Mesendoderm (in vitro differentiated cells): ENCODE results near the gene FIBCD1.

Experiments used
- DNase-seq: peaks from one replicate; pipeline ENCODE4 v3.0.0; 2013
- H2AK5ac ChIP-seq: 2 replicates; pipeline ENCODE4 v1.6.1; 2013; ENCODE audit warnings: low read length, inconsistent platforms
- H2BK120ac ChIP-seq: 2 replicates; pipeline ENCODE4 v1.6.1; 2013; ENCODE audit warnings: low read depth, mild to moderate bottlenecking, low read length, moderate library complexity, mixed read lengths
- H2BK15ac ChIP-seq: replicated peaks from 2 replicates; pipeline ENCODE4 v1.6.1; 2013; ENCODE audit warnings: low read depth, mild to moderate bottlenecking, moderate library complexity
- H2BK5ac ChIP-seq: 2 replicates; pipeline ENCODE4 v1.6.1; 2013; ENCODE audit warnings: low read length, inconsistent platforms
- H3K18ac ChIP-seq: 2 replicates; pipeline ENCODE4 v1.6.1; 2013; ENCODE audit warnings: mild to moderate bottlenecking, low read length, mixed read lengths
- H3K23ac ChIP-seq: one replicate; pipeline ENCODE4 v1.6.1; 2013; ENCODE audit warnings: low read length
- H3K27ac ChIP-seq: 2 replicates; pipeline ENCODE4 v1.5.1; 2013; ENCODE audit warnings: low read depth, mild to moderate bottlenecking, inconsistent platforms, low read length, moderate library complexity
- H3K27me3 ChIP-seq: 2 replicates; pipeline ENCODE4 v1.6.1; 2013; ENCODE audit warnings: low read length, control low read depth, mild to moderate bottlenecking, inconsistent platforms; ENCODE audit not compliant: insufficient read depth, poor library complexity
- H3K36me3 ChIP-seq: 2 replicates; pipeline ENCODE4 v1.6.1; 2013; ENCODE audit warnings: low read length, inconsistent platforms; ENCODE audit not compliant: control insufficient read depth, insufficient read depth
- H3K4ac ChIP-seq: one replicate; pipeline ENCODE4 v1.6.1; 2013; ENCODE audit warnings: low read depth, mild to moderate bottlenecking, low read length, moderate library complexity
- H3K4me1 ChIP-seq: 2 replicates; pipeline ENCODE4 v1.6.1; 2013; ENCODE audit warnings: low read depth, low read length, inconsistent platforms; ENCODE audit not compliant: control insufficient read depth
- H3K4me2 ChIP-seq: 2 replicates; pipeline ENCODE4 v1.6.1; 2013; ENCODE audit warnings: low read length
- H3K4me3 ChIP-seq: 2 replicates; pipeline ENCODE4 v1.5.1; 2013; ENCODE audit warnings: mild to moderate bottlenecking, low read length
- H3K56ac ChIP-seq: one replicate; pipeline ENCODE4 v1.6.1; 2013; ENCODE audit warnings: low read length
- H3K79me1 ChIP-seq: 2 replicates; pipeline ENCODE4 v1.6.1; 2013; ENCODE audit warnings: low read length, inconsistent platforms
- H3K79me2 ChIP-seq: 2 replicates; pipeline ENCODE4 v1.6.1; 2013; ENCODE audit warnings: mild to moderate bottlenecking, low read length; ENCODE audit not compliant: control insufficient read depth, insufficient read depth
- H3K9ac ChIP-seq: 2 replicates; pipeline ENCODE4 v1.6.1; 2013; ENCODE audit warnings: low read length, inconsistent platforms
- H4K5ac ChIP-seq: one replicate; pipeline ENCODE4 v1.6.1; 2013; ENCODE audit warnings: low read length
- H4K8ac ChIP-seq: one replicate; pipeline ENCODE4 v1.6.1; 2013; ENCODE audit warnings: low read depth, mild to moderate bottlenecking, control low read depth, low read length, moderate library complexity
- WGBS: extraction: QIAGEN DNeasy Blood & Tissue Kit; methylation state at CpG from one replicate; pipeline ENCODE4 v1.1.7; 2013; ENCODE audit warnings: low lambda C conversion rate, missing lambda C conversion rate; ENCODE audit not compliant: insufficient coverage; ENCODE audit errors: extremely low coverage; 5-methylcytosine and 5-hydroxymethylcytosine counted together

FIBCD1 gene

DNA sequence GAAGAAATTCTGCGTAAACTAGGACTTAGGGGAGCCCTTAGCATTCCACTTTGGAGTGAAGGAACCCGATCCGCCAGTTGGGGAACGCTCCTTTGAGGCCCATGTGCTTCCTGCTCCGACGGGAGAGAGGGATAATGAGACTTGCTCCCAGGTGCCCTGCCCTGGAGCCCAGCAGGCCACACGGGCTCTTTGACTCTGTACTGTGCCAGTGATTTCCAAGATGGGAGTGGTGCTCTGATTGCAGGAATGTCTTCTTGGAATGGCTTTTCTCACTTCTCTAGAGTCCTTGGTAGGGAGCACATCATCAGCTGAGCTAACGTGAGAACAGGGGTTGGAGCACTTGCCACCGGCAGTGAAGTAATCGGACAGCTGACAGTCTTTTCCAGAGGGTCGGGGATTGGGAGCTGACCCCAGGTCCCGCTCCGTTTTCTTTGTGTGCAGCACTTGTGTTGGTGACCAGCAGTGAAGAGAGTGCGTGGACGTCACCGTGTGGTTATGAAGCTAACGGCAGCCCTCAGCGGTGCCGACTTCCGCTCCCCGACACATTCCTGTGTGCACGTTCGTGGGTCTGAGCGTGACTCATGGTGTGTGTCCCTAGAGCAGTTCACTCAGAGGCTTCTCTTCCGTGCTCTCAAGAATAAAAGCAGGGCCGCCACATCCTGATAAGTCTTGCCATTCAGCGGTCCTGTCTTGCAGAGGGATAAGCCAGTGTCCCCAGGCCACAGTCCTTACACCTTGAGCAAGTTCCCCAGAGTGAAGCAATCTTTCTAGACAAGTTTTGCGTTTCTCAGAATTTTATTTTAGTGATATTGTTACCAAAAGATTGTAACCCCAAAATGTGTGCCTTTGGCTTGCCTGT lies 78.4 kb downstream of the FIBCD1 start:
- H4K5ac ChIP-seq, result no peak overlapping the region
- H3K4me2 ChIP-seq, result no peak overlapping the region
- peaks cover 15% of the 10 kb centered on the region for H3K79me2 ChIP-seq
- H3K27ac ChIP-seq, result no peak overlapping the region
- H3K56ac ChIP-seq, result no peak overlapping the region
- peaks cover 6% of the 10 kb centered on the region for H3K36me3 ChIP-seq
- H2AK5ac ChIP-seq, result no peak overlapping the region
- no peak overlapping the region for H2BK5ac ChIP-seq
- H3K4me3 ChIP-seq, result no peak overlapping the region
- H3K4me1 ChIP-seq, result peaks cover 2% of the 10 kb centered on the region
- DNase-seq, result peak; percentile 61
- no peaks in the 10 kb centered on the region for H3K27me3 ChIP-seq
- H2BK15ac ChIP-seq, result no peak overlapping the region
- H3K18ac ChIP-seq, result no peak overlapping the region
- H4K8ac ChIP-seq, result no peak overlapping the region
- no CpG with 5 or more reads among the region's 28 CpGs for WGBS
- peaks cover 24% of the 10 kb centered on the region for H3K79me1 ChIP-seq
- no peak overlapping the region for H2BK120ac ChIP-seq
- no peak overlapping the region for H3K9ac ChIP-seq
- no peak overlapping the region for H3K23ac ChIP-seq
- H3K4ac ChIP-seq, result no peak overlapping the region

DNA sequence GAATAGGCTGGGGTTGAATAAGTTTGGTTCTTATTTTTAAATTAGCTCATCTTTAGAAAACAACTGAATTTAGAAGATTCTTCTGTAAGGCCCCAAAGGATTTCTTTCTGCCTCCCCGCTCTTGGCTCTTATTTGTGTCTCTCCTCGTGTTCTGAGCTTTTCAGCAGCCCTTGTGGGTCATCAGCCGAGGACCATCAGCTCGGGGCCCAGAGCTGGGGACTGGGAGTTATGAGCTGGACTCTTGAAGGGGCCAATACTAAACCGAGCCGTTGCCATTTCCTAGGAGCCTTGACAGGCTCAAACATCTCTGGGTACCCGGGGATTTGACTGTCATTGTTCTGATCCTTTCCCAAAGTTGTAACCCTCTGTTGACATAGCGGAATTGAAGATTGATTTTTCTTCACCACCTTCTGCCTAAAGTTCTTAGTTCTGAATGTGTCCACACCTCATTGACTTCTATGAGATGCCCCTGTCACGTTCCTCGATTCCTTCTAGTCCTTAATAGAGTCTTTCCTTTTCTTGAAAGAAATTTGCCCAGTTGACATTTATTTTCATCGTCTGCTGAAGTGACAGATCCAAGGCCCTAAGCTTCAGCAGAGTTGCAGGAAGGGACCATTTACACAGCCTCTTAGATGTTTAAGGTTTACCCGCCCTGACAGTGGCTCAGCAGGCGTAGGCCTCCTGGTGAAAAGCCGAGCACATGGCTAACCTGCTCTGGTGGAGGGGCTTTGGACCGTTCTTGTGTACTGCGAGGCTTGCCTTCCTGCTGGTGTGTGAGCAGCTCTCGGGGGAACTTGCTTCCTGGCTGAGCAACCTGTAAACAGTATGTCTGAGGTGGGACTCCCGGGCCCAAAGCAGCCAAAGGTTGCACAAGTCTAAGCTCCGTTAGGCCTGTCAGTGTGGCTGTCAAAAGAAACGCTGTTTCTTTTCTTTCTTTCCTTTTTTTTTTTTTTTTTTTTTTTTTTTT lies 80.0 kb downstream of the FIBCD1 start:
- H2BK15ac ChIP-seq, result no peak overlapping the region
- H3K18ac ChIP-seq, result no peak overlapping the region
- no CpG with 5 or more reads among the region's 20 CpGs for WGBS
- no peak overlapping the region for H3K4me3 ChIP-seq
- H4K5ac ChIP-seq, result no peak overlapping the region
- H3K79me2 ChIP-seq, result peaks cover 15% of the 10 kb centered on the region
- no peak overlapping the region for H3K9ac ChIP-seq
- H2AK5ac ChIP-seq, result no peak overlapping the region
- no peak overlapping the region for H3K56ac ChIP-seq
- H3K27ac ChIP-seq, result no peak overlapping the region
- no peak overlapping the region for H3K4ac ChIP-seq
- H3K36me3 ChIP-seq, result peaks cover 8% of the 10 kb centered on the region
- no peak for DNase-seq
- H4K8ac ChIP-seq, result no peak overlapping the region
- no peak overlapping the region for H2BK5ac ChIP-seq
- H3K79me1 ChIP-seq, result peaks cover 21% of the 10 kb centered on the region
- no peak overlapping the region for H2BK120ac ChIP-seq
- H3K27me3 ChIP-seq, result no peaks in the 10 kb centered on the region
- H3K4me1 ChIP-seq, result peaks cover 2% of the 10 kb centered on the region
- H3K4me2 ChIP-seq, result no peak overlapping the region
- no peak overlapping the region for H3K23ac ChIP-seq

DNA sequence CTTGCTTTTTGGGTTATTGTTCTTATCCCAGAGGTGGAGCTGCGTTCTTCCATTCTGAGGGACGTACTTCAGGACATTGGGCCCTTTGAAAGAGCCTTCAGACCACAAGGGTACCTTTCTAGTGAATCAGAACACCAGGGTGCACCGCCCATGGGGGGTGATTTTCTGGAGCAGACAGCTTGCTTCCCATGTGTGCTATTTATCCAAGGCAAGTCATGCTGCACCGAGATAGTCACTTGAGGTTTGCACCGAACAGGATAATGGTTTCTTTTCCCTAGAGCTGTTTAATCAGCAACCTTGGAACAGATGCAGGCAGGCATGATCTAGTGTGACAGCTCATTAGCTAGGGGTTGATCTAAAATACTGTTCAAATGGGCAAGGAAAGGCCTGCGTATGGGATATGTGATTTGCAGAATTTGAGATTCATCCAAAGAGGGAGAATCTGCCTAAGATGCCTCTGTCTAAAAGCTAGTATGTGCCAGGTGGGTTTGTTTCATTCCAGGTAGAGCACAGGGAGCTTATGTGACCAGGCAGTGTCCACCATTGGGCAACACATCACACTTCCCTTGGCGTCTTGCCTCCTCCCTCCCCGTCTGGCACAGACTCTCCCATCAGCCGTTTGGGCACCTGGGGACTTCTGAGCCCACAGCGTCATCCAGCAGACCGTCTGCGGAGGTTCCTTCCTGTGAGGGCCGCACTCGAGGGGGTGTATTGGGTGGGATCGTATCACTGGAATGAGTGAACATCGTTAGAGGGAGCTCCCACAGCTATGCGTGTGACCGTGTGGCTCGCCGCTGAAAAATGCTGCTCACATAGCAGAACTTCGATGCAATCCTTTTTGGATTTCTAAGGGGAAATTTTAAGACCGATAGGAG lies 80.9 kb downstream of the FIBCD1 start:
- Histone ChIP-seq H3K27ac (no peak overlapping the region), H2BK120ac (no peak overlapping the region), H2BK5ac (no peak overlapping the region), H2AK5ac (no peak overlapping the region), H3K79me1 (peaks cover 19% of the 10 kb centered on the region), H3K4ac (no peak overlapping the region), H3K18ac (no peak overlapping the region), H2BK15ac (no peak overlapping the region), H3K27me3 (no peaks in the 10 kb centered on the region), H3K4me2 (no peak overlapping the region), H3K79me2 (peaks cover 15% of the 10 kb centered on the region), H3K4me3 (no peak overlapping the region), H3K56ac (no peak overlapping the region), H3K36me3 (peaks cover 8% of the 10 kb centered on the region), H3K9ac (no peak overlapping the region), H4K8ac (no peak overlapping the region), H3K23ac (no peak overlapping the region), H3K4me1 (peaks cover 2% of the 10 kb centered on the region), H4K5ac (no peak overlapping the region)
- WGBS, result no CpG with 5 or more reads among the region's 22 CpGs
- DNase-seq, result peak; percentile 85

DNA sequence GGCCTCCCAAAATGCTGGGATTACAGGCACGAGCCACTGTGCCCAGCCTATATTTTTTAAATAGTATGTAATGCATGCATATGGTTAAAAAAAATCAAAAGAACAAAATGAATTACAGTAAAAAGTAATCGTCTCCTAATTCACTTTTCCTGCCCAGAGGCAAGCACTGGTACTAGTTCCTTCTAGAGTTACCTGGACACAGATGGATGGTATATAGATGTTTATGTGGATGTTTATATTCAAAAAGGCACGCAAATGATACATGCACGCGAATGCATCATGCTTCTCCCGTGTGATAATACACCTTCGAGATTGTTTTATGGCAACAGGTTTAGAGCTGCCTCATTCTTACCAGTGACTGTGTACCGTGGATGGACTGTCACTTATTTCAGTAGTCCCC lies 82.6 kb downstream of the FIBCD1 start:
- Histone ChIP-seq H3K9ac (no peak overlapping the region), H3K4me1 (peaks cover 2% of the 10 kb centered on the region), H3K4me2 (no peak overlapping the region), H2BK5ac (no peak overlapping the region), H4K5ac (no peak overlapping the region), H2BK15ac (no peak overlapping the region), H3K79me2 (peaks cover 18% of the 10 kb centered on the region), H3K79me1 (peaks cover 16% of the 10 kb centered on the region), H3K27me3 (no peaks in the 10 kb centered on the region), H4K8ac (no peak overlapping the region), H3K27ac (no peak overlapping the region), H3K56ac (no peak overlapping the region), H3K36me3 (peaks cover 5% of the 10 kb centered on the region), H3K23ac (no peak overlapping the region), H3K4me3 (no peak overlapping the region), H3K18ac (no peak overlapping the region), H2AK5ac (no peak overlapping the region), H2BK120ac (no peak overlapping the region), H3K4ac (no peak overlapping the region)
- no peak for DNase-seq
- WGBS, result no CpG with 5 or more reads among the region's 8 CpGs

DNA sequence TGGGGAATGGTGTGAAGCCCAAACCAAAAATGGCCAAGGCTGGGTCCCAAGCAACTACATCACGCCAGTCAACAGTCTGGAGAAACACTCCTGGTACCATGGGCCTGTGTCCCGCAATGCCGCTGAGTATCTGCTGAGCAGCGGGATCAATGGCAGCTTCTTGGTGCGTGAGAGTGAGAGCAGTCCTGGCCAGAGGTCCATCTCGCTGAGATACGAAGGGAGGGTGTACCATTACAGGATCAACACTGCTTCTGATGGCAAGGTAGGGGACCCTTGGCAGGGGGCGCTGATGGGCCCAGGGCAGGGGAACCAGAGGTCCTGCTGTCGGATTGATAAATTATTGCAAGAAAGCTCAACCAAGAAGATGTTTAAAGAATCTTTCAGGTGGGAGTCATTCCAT lies 84.2 kb downstream of the FIBCD1 start:
- peaks cover 25% of the 10 kb centered on the region for H3K79me2 ChIP-seq
- peaks cover 3% of the 10 kb centered on the region for H3K36me3 ChIP-seq
- H3K23ac ChIP-seq, result no peak overlapping the region
- H3K4me3 ChIP-seq, result no peak overlapping the region
- no peak overlapping the region for H3K18ac ChIP-seq
- WGBS, result no CpG with 5 or more reads among the region's 9 CpGs
- H2BK15ac ChIP-seq, result no peak overlapping the region
- H2BK120ac ChIP-seq, result no peak overlapping the region
- H3K27ac ChIP-seq, result no peak overlapping the region
- H3K9ac ChIP-seq, result no peak overlapping the region
- H4K5ac ChIP-seq, result no peak overlapping the region
- H4K8ac ChIP-seq, result no peak overlapping the region
- H3K4ac ChIP-seq, result no peak overlapping the region
- H3K27me3 ChIP-seq, result no peaks in the 10 kb centered on the region
- no peak overlapping the region for H3K56ac ChIP-seq
- no peak overlapping the region for H2BK5ac ChIP-seq
- peaks cover 2% of the 10 kb centered on the region for H3K4me1 ChIP-seq
- no peak overlapping the region for H2AK5ac ChIP-seq
- H3K4me2 ChIP-seq, result no peak overlapping the region
- DNase-seq, result no peak
- peaks cover 8% of the 10 kb centered on the region for H3K79me1 ChIP-seq
